Measurements from ENCODE around the gene ATP8B3.

Gene ATP8B3

DNA sequence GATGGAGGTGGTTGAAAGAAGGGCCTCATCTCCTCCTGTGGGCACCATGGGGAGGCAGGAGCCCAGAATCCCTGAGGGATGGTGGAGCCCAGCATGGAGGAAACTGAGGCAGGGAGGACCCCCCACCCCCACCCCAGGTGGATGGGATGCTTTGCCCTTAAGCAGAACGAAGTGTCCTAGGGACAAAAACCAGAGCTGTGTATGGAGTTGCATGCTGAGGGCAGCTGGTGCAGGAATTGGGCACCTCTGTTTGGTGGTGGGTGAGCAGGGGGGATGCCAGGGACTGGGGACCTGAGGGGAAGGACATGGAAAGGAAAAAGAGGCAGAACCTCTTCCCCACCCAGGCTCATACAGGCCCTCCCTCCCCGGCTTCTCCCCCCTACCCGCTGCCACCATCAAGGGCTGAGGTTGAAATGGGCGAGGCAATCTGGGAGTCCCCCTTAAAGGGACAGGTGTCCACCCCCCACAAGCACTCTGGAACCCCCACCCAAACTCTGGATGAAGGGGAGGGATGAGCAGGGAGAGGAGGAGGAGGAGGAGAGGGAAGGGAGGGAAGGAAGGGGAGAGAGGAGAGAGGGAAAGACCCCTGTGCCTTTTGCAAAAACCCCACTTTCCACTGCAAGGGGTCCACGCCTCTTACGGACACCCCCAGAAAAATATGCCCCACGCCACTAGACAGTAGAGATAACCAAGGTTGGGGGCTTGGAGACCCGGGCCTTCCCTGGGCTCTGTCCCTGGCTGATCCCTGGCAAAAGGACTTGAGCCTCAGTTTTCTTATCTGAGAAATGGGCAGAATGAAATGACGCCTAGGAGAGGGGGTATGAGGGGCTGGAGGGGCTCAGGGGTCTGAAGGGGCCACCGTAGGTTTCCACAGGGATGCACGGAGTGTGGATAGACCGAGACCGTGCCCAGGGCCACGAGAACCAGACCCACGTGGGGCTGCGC, 52.8 kb downstream of the ATP8B3 start:
- in situ Hi-C loops (cut with MboI; ENCODE audit: low sequenced_read_pairs), result no loop called here

DNA sequence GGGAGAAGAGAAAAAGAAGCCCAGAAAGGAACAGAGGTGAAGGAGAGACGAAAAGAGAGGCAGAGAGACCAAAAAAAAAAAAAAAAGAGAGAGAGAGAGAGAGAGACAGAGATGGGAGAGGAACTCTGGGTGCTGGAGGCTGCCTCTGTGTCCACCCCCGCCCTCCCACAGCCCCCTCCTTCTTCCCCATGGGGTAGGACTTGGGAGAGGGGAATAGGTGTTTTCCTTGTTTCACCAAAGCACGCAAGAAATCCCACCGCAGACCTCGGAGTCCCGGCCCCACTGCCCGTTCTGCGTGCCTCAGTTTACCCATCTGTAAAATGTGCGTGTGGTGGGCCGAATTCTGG, 53.9 kb downstream of the ATP8B3 start:
- in situ Hi-C loops (cut with MboI; ENCODE audit: low sequenced_read_pairs), result no loop called here

DNA sequence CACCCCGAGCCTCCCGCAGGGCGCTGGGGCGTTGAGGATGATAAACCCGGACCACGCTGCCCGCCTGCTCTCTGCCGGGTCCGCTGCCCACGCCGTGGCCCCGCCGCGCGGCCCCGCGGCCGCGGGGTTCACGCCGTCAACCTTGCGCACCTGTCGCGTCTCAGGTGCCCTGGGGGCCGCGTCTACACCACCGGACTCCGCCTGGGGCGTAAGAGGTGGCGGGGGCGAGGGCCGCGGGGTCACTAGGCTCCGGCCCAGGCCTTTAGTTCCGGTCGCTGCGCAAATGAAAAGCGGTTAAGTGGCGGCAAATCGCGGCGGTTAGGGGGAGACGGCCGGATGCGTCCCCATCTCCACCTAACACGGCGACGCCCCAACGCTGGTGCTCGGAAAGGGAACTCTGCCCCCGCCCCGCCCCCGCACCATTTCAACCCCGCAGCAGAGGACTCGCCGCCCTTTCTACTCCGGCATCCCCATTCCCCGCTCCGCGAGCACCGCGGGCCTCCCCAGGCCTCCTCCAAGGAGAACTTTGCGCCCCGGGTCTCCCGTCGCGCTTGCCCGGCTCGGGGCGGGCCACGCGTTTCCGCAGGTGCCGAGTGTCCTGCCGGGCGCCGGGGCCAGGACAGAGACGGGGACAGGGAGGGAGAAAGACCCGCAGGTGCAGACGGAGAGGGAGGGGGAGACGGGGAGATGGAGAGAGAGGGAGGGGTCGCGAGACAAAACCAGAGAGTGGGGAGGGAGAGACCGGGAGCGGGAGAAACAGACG, 54.4 kb downstream of the ATP8B3 start:
- in situ Hi-C loops (cut with MboI; ENCODE audit: low sequenced_read_pairs), result no loop called here

DNA sequence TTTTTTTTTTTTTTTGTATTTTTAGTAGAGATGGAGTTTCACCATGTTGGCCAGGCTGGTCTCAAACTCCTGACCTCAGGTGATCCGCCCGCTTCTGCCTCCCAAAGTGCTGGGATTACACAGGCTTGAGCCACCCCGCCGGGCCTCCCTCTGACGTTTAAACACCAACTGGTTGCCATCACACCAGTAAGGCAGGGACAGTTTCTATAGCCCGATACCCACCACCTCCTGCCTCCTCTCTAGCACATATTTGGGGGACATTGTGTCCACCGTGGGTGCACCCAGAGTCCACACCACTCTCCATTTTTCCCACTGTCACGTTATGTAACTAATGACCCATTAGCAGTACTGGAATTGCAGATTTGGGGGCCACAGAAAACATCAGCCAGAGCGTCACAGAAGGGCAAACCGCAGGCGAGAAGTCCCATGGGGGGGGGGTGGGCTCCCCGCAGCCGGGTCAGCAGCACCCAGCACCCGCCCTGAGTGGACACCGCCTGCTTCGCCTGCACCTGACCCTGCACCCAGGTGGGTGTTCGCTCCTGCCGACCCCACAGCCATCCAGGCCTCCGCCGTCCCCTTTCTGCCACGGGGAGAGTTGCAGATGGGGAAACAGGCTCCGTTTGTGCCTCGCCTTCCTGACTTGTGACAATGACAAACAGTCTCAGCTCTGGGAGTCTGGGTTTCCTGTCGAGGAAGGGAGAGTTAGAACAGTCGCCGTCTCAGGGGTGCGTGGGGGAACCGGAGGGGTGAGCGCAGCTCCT, 55.2 kb downstream of the ATP8B3 start:
- in situ Hi-C loops (cut with MboI; ENCODE audit: low sequenced_read_pairs), result no loop called here

DNA sequence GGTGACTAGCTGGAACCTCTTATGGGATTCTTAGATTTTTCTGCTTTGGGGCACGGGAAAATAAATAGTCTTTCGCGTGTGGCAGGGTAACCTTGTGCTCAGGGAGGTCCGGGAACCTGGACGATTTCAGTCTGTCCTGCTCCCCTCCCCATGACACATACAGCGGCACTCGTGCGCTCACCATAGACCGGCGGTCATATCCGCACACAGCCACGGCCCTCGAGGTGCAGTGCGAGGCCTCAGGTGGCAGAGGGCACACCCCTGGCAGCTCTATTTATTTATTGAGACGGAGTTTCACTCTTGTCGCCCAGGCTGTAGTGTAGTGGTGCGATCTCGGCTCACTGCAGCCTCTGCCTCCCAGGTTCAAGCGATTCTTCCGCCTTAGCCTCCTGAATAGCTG, 55.8 kb downstream of the ATP8B3 start:
- in situ Hi-C loops (cut with MboI; ENCODE audit: low sequenced_read_pairs), result no loop called here

DNA sequence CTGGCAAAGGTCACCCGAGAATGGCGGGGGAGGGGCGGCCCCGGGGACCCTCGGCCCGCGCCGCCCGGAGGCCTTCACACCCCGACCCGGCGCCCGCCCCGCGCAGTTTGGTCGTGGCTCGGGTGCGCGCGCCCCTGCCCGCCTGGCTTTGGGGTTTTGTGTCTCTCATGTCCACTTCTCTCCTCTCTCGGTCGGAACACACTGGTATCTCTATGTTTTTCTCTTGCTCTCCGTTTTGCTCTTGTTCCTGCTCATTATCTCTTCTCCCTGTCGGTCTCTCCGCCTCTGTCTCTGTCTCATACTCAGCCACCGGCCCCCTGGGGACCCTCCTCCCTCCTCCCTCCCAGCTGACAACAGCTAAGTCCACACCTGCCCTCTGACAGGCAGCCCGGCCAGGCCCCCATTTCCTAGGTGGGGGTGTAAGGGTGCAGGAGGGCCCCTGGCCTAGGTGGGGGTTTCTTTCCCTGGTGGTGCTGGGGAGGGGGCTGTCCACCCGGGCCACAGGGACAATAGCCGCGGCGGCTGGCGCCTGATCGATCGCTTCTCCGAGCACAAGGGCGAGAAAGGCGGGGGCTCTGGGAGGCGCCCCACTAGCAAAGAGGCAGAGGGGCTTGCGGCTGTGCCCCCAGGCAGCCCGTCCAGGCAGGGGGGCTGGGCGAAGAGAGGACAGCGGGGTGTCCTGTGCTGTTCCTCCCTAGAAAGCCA, 56.5 kb downstream of the ATP8B3 start:
- in situ Hi-C loops (cut with MboI; ENCODE audit: low sequenced_read_pairs), result no loop called here

DNA sequence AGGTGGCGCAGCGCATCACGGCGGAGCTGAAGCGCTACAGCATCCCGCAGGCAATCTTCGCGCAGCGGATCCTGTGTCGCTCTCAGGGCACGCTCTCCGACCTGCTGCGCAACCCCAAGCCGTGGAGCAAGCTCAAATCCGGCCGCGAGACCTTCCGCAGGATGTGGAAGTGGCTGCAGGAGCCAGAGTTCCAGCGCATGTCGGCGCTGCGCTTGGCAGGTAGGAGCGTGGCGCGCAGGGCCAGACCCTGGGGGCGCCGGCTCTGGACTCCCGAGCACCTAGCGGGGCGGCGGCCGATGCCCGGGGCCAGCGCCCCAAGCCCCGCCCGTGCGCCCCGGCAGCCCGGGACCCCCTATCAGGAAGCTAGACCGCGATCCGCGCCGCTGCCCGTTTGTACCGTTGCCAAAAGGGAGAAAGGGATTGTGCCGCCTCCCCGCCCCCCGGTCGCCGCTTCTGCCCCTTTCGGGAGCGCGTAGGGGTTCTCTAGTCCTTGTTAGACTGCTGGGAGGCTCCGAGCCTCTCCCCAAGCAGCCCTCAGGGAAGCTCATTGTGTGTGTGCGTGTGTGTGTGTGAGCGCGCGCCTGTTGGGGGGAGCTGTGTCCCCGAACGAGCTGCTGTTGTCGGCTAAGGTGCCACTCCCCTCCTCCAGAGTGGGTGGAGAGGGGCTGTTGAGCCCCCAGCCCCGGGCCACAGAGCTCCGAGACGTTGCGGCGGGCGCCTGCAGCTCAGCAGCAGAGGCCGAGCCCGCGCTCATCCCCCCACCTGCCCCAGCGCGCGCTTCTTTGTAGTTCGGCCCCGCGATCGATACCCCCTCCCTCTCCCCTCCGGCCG, 57.2 kb downstream of the ATP8B3 start:
- in situ Hi-C loops (cut with MboI; ENCODE audit: low sequenced_read_pairs), result no loop called here

DNA sequence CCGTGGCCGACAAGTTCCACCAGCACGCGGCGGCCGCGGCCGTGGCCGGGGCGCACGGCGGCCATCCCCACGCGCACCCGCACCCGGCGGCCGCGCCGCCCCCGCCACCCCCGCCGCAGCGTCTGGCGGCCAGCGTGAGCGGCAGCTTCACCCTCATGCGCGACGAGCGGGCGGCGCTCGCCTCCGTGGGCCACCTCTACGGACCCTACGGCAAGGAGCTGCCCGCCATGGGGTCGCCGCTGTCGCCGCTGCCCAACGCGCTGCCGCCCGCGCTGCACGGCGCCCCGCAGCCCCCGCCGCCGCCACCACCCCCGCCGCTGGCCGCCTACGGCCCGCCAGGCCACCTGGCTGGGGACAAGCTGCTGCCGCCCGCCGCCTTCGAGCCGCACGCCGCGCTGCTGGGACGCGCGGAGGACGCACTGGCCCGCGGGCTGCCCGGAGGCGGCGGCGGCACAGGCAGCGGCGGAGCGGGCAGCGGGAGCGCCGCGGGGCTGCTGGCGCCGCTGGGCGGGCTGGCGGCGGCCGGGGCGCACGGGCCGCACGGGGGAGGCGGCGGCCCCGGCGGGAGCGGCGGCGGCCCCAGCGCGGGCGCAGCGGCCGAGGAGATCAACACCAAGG, 57.9 kb downstream of the ATP8B3 start:
- in situ Hi-C loops (cut with MboI; ENCODE audit: low sequenced_read_pairs), result no loop called here

DNA sequence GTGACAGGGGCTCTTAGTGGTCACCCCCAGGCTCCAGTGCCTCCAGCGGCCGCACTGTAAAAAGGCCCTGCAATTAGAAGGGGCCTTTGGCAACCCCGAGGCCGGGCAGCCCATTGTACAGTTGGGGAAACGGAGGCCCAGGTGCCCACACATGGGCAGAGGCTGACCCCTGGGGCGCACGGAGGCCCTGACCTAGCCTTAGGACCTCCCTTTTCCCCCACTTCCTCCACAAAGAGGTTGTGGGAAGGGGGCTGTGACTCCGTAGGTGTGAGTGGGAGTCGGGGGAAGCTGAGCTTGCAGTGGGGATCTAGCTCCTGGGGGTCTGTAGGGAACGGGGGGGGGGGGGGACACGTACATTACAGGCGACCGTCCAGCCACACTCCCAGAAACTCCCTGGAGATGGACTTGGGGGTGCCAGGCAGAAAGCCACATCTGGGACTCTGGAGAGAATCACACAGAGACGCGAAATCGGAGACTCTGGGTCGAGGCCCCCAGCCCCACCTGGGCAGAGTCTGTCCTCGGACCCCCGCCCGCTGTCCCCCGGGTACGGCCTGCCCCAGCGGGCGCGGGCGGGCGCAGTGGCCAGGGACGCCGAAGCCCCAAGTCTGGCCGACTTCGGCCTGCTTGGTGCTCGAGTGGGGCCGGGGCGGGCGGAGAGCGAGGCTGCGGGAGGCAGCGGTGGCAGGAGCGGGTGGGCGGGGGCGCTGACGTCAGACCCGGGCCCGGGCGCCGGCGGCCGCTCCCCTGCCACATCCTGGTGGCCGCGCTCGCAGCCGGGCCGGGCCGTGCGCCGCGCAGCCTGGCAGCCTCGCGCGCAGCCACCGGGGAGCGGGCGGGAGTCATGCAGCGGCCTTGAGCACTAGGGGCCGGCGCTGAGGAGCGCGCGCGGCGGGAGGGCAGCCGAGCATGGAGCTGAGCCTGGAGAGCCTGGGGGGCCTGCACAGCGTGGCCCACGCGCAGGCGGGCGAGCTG, 59.0 kb downstream of the ATP8B3 start, which contains the start of gene ONECUT3:
ONECUT3 (plus strand) TSS at position 750 of the 972 bp plus-strand sequence; CDS start at position 907, 157 bp downstream.
- in situ Hi-C loops (cut with MboI; ENCODE audit: low sequenced_read_pairs), result no loop called here

DNA sequence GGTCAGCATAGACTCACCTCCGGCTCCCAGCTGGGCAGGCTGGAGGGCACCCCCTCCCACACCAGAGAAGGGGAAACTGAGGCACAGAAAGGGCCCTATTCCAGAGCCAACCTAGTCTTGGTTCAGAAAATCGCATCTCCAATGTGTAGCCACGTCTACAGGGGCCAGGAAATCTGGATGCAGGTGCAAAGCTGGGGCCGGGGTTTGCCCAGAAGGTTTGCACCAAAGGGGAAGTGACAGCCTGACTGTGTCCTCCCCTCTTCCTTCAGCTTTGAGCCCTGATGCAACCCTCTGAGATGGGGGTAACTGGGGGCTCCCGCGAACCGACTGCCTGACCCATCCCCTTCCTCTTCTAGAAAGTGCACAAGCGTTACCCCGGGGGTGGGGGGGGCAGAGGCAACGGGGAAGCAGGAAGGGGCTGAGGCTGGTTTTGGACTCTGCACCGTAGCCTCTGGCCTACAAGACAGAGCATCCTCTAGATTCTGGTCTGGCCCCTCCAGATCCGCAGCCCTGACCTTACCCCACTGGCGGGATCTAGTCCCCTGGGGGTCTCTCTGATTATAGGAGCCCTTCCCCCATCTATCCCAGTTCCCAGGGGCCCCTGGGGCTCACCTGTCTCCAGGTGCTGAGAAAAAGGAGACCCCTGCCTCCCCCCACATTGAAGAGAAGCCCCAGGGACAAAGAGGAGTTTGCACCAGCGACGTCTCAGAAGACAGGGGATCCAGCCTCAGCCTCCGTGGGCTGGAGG, 59.9 kb downstream of the ATP8B3 start:
- in situ Hi-C loops (cut with MboI; ENCODE audit: low sequenced_read_pairs), result no loop called here

DNA sequence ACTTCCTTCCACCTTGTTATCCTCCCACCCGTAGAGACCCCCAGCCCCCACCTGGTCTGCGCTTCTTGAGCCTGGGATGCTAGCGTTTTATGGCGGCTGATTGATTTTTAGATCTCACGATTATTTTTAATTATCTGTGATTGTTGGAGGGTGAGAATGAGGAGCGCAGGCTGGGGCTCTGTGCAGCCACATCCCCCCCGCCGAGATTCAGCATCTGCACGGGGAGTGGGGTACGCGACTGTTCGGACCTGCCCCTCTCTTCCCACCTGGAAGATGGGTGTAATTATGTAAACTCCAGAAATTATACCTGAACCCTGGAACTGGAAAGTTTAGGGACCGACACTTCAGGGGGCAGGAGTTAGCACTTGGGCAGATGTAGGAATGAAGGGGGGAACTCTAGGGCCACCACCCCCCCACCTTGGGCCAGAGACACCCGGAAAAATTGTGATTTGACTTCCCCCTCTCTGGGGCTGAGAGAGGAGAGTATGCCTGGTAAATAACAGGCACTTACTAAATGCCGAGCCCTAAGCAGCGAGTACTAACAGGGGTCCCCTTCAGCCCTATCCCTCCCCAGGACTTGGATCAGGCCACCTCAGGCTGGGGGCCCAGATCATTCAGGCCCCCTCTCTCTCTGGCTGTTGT, 60.6 kb downstream of the ATP8B3 start:
- in situ Hi-C loops (cut with MboI; ENCODE audit: low sequenced_read_pairs), result no loop called here

DNA sequence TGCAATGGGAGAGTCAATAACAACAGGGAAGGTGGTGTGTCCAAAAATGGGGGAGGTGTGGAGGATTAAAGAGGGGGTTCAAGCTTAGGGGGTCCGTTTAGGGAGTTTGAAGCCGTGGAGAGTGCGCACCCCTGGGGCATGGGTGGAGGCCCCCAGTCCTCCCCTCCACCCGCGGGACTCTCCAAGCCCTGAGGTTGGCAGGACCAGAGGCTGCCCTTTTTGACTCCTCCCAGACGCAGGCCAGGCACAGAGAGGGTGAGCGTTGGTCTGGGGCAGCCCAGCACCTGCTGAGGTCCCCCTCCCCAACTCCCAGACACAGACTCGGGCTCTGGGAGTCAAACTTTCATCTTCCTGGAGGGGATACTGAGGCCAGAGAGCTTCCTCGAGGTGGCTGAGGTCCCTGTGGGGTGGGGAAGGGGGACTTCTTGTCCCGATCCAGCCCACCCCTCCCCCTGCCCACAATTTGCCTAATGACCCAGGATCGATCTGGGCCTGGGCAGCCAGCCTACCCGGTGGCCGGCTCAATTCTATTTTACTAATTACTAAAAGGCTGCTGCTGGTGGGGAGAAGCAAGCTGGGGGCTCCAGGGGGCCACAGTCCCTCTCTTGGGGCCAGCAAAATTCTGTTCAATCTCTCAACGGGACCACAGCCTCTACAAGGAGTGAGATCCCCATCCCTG, 61.6 kb downstream of the ATP8B3 start:
- in situ Hi-C loops (cut with MboI; ENCODE audit: low sequenced_read_pairs), result no loop called here

DNA sequence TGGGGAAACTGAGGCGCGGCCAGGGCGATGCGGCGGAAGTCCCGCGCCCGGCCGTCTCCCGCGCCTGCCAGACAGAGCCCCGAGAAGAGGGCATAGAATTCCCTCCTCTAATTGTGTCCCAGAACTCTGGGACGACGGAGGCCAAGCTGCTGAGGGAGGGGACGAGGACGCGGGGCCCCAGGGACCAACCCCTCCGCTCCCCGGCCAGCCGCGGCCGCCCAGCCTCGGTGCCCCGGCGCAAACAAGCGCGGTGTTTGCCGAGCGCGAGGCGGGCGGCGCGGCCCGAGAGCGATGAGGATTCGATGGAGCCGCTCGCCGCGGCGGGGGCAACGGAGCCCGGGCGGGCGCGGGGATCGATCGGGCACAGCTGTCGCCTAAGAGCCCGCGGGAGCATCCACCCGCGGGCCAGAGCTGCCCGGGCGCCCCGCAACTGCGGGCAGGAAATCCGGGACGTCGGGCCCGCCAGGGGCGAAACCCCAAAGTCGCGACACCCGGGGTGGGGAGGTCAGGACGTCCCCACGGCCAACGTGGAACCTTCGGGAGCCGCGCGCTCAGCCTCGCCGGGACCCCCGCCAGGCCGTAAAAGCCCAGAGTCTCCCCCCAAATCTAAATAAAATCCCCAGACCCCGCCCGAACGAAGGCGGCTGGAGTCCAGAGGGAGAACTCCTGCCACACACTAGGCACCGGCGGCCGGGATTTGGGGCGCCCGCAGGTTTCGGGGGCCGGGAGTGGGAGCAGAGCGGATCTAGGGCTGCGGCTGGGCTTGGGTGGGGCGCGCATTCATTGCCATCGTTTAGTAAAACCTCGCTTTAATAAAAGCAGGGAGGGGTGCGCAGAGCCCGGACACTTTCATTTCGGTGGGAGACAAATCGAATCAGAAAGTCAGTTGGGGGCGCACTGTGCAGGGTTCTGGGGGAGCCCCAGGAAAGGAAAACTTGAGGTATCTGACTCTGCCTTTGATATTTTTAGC, 62.4 kb downstream of the ATP8B3 start:
- in situ Hi-C loops (cut with MboI; ENCODE audit: low sequenced_read_pairs), result no loop called here

DNA sequence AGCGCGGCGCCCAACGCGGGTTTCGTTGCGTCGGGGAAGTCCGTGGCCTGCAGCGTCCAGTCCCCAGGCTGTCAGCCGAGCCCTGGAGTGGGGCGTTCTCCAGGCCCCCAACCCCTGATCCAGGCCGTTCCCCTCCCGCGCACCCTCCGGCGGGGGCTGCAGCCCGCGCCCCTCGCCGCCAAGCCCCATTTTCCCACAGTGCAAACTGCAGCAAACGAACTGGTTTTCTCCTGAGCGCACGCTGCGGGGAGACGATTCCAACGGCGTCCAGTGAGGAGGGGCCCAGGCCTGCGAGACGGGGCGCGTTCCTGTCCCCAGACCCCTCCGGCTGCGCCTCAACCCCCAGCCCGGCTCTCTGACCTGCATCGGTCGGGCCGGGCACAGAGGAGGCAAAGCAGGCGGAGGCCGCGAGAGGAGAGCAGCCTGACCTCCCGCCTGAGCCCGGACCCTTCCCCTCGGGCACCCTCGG, 63.2 kb downstream of the ATP8B3 start:
- in situ Hi-C loops (cut with MboI; ENCODE audit: low sequenced_read_pairs), result no loop called here

Measured in HL-60/S4 treated with retinoic acid at 250 ng/mL for 4 days and 3 days (cell line).